ENCODE measurements around the gene KIF11. TPM values are rescaled to one million over a fixed set of nuclear protein-coding genes. Genes with fewer than 3 reads are reported as not detected.
"Not testable (repeated sequence)": the region's sequence is repeated elsewhere in the genome, so short reads cannot be mapped to it uniquely, and the experiment has no call there.

KIF11 gene
- 4.5 and 9.6 TPM in 2 replicates for total RNA-seq

DNA sequence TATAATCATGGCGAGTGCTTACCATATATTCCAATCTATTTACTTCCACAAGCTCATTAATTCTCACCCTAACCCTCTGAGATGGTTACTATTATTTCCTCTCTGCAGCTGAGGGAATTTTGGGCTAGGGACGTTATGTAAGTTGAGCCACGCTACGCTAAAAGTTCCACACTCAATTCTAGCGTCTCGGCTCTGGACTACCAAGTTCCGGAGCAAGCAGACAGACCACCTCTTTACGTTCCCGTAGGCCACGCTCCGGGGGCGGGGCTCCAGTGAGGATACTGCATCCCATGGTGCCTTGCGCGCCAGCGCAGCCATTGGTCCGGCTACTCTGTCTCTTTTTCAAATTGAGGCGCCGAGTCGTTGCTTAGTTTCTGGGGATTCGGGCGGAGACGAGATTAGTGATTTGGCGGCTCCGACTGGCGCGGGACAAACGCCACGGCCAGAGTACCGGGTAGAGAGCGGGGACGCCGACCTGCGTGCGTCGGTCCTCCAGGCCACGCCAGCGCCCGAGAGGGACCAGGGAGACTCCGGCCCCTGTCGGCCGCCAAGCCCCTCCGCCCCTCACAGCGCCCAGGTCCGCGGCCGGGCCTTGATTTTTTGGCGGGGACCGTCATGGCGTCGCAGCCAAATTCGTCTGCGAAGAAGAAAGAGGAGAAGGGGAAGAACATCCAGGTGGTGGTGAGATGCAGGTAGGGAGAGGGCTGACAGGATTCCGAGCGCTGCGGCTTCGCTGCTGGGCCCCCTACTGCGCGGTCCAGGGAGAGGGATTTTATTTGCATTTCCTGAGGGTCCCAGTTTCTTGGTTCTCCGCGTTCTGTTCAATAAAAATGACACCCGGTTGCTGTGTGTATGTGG, at the start of gene KIF11:
KIF11 (plus strand) TSS at position 370 of the 858 bp plus-strand sequence; CDS start at position 616, 246 bp downstream.
- DNase-seq (ENCODE audit: extremely low read depth, low read depth, low spot score): peak; percentile 87

- no peak for DNase-seq (ENCODE audit: extremely low read depth, low read depth, low spot score)
Observed at GRCh38 chr10:92544296-92544695, 48.6 kb upstream of the KIF11 start.

GRCh38 chr10:92545556-92545955, 47.4 kb upstream of the KIF11 start:
- DNase-seq (ENCODE audit: extremely low read depth, low read depth, low spot score): no peak

- no peak for DNase-seq (ENCODE audit: extremely low read depth, low read depth, low spot score)
Observed at GRCh38 chr10:92547676-92548075, 45.3 kb upstream of the KIF11 start.

- DNase-seq (ENCODE audit: extremely low read depth, low read depth, low spot score): no peak
Observed at GRCh38 chr10:92550924-92551323, 42.0 kb upstream of the KIF11 start.

DNA sequence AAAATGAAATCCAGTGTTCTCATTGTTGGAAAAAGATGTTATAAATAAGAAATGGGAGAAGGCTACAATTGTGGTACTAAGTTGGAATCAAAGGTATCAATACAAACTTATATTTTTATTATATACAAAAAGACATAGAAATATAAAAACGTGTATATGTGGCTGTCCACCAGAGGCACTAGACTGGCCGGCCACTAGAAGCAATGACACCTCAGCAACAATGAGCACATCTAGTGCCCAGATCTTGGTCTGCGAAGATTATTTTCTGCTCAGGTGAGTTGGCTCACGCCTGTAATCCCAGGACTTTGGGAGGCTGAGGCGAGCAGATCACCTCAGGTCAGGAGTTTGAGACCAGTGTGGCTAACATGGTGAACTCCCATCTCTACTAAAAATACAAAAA, 40.6 kb upstream of the KIF11 start:
- no peak for DNase-seq (ENCODE audit: extremely low read depth, low read depth, low spot score)

DNA sequence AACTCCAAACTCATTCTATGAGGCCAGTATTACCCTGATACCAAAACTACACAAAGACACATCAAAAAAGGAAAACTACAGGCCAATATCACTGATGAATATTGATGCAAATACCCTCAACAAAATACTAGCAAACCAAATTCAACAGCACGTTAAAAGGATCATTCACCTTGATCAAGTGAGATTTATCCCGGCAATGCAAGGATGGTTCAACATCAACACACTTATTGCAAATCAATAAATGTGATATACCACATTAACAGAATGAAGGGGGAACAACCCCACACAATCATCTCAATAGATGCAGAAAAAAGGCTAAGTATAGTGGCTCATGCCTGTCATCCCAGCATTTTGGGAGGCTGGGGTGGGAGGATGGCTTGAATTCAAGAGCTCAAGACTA, 39.0 kb upstream of the KIF11 start:
- DNase-seq (ENCODE audit: extremely low read depth, low read depth, low spot score): no peak

- DNase-seq (ENCODE audit: extremely low read depth, low read depth, low spot score): no peak
Observed at GRCh38 chr10:92559046-92559445, 33.9 kb upstream of the KIF11 start.

DNA sequence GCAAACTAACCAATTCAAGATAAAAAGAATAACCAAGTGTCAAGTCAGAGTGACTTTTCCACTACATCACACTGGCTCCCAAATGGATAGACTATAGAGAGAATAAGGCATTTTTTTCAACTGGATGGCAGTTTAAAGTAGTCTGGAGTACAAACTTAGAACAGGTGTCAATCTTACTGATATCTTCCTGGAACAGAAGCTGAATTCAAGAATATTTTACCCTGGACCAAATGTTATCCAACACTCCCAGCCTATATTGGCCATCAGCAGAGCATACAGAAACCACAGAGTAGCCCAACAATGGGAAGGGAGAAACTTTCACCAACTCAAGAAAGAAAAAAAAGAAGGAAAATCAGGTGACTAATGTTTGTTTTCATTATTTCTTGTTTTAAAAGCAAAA, 30.5 kb upstream of the KIF11 start:
- no peak for DNase-seq (ENCODE audit: extremely low read depth, low read depth, low spot score)

- no peak for DNase-seq (ENCODE audit: extremely low read depth, low read depth, low spot score)
Observed at GRCh38 chr10:92567952-92568600, 24.9 kb upstream of the KIF11 start.

GRCh38 chr10:92569071-92569470, 23.9 kb upstream of the KIF11 start:
- DNase-seq (ENCODE audit: extremely low read depth, low read depth, low spot score): no peak

GRCh38 chr10:92569663-92570062, 23.3 kb upstream of the KIF11 start:
- not testable (repeated sequence) for DNase-seq (ENCODE audit: extremely low read depth, low read depth, low spot score)

- no peak for DNase-seq (ENCODE audit: extremely low read depth, low read depth, low spot score)
Observed at GRCh38 chr10:92571649-92572048, 21.3 kb upstream of the KIF11 start.

GRCh38 chr10:92572362-92573090, 20.4 kb upstream of the KIF11 start:
- no peak for DNase-seq (ENCODE audit: extremely low read depth, low read depth, low spot score)

- DNase-seq (ENCODE audit: extremely low read depth, low read depth, low spot score): no peak
Observed at GRCh38 chr10:92573091-92573797, 19.7 kb upstream of the KIF11 start.

DNA sequence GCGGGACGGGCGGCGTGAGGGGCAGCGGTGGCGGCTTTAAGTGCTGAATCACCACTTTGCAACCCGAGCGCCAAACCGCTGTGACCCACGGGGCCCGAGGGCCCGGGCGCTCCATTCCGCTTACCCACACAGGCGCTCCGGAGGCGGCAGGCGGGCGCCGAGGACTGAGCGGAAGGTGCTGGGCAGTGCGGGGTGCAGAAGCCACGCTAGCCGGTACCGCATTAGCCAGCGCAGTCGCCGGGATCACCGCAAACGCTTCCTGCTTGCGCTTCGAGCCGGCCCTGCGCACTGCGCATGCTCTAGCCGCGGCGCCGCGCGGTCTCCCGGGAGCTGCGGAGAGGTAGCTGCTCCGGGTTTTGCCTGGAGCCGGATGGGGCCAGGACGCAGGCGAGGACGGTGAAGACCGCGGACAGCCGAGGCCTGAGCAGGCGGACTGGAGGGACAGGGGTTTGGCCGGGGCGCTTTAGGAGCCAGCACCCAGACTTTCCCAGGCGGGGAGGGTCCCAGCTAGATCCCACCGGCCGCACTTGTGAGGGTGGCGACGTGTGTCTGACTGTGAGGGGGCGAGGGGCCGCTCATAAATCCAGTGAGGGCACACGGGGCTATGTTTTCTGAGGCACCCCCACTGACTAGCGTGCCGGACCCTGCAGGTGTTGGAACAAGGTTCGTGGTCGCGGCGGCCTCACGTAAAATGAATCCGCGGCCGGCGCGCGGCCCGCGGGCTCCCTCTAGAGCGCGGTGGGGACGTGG, 19.0 kb upstream of the KIF11 start, which contains the start of gene IDE:
IDE (minus strand) TSS at position 296 of the 750 bp plus-strand sequence; CDS start at position 222, 74 bp downstream.
- no peak for DNase-seq (ENCODE audit: extremely low read depth, low read depth, low spot score)

DNA sequence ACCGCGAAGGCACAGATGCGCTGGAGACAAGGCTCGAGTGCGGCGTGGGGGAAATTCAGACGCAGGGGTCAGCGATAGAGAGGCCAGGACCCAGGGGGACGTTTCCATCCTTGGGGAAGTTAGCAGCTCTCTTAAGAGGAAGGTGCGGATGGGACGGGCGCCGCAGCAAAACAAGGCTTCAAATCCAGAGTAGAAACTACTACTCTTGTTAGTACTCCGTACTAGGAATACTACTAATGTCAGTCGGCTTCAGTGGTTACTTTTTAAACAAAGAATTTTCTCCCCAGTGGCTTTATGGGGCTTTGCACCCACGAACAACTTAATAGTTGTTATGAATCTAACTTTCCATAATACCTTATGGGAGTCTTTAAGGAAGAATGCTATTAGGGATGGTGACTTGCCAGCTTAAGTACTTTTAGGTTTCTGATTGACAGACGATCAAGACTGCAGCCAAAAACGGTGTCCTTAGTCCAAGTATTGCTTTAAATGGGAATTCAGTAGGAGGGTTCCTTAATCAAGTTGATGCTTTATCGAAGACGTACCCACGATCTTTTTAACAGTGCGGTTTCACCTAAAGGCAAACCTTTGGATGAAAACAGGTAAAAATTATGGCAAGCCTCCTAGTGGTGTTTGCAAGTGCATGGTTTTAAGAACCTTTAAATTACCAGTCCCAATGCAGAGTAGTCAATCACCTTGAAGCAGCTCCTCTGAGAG, 18.2 kb upstream of the KIF11 start:
- DNase-seq (ENCODE audit: extremely low read depth, low read depth, low spot score): no peak

DNA sequence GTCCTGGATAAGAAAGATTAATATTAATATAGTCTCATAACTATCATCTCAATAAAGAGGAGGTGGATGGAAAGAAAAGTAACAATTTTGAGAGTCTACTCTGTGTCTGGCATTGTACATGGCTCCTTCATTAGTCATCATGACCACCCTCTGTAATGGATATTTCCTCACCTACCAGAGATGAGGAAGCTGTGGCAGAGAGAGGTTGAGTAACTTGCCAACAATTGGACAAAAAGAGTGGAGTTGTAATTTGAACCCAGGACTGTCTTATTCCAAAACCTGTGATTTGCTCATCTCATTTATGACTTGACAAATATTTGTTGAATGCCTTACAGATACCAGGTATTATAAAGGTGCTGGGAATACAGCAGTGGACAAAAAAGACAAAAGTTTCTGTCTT, 17.0 kb upstream of the KIF11 start:
- DNase-seq (ENCODE audit: extremely low read depth, low read depth, low spot score): no peak

GRCh38 chr10:92582347-92582746, 10.6 kb upstream of the KIF11 start:
- DNase-seq (ENCODE audit: extremely low read depth, low read depth, low spot score): not testable (repeated sequence)
